Testis (tissue), 2 donors: ENCODE results near the gene PDK1.

ENCODE experiments used
- CTCF ChIP-seq, 3 experiments: fragments of 450-650 bp in 2 of 3; fragments of 200-600 bp in 1 of 3; sonication (generic) in 1 of 3; IDR thresholded peaks; one replicate each; pipeline ENCODE4 v1.5.1; 2016 to 2019; ENCODE audit warnings: antibody characterized with exemption in 3 of 3, mild to moderate bottlenecking in 2 of 3, moderate library complexity in 1 of 3
- POLR2A ChIP-seq: fragments of 450-650 bp; IDR thresholded peaks from one replicate; pipeline ENCODE4 v1.6.1; 2017; ENCODE audit warnings: antibody characterized with exemption, mild to moderate bottlenecking, moderate library complexity

- no peak for TF ChIP-seq CTCF (IDR thresholded peaks at IDR 0.05)
- TF ChIP-seq POLR2A = no peak
Measured at GRCh38 chr2:172540421-172540820, 15.5 kb upstream of the PDK1 start.
